WTC11 (cell line): Measurements from ENCODE around the gene GPRIN2. TPM values are rescaled to one million over a fixed set of nuclear protein-coding genes. Genes with fewer than 3 reads are reported as not detected.
A peak's percentile ranks its signal among the peaks of the same experiment; 100 is the strongest.

Experiments
- ATAC-seq: fragments of 200-7000 bp; cut with Tn5 transposase; 2 replicates; pipeline ENCODE4 v1.10.0; 2021; ENCODE audit warnings: mild to moderate bottlenecking, moderate library complexity
- CTCF ChIA-PET: fragments of 300-600 bp; sonication (Branson Sonifier 250); formaldehyde crosslinking; loops from one replicate; lab custom pipeline; 2021; ENCODE audit warnings: antibody characterized with exemption; lab: Charles Lee
- POLR2A ChIA-PET: fragments of 350-600 bp; sonication (Branson Sonifier 250); formaldehyde crosslinking; loops from one replicate; lab custom pipeline; 2021; ENCODE audit warnings: antibody characterized with exemption; lab: Charles Lee
- DNase-seq: peaks from one replicate; pipeline ENCODE4 v3.0.0; 2021; ENCODE audit warnings: low spot score
- H3K27ac Mint-ChIP-seq: 2 replicates; pipeline ENCODE4 v1.8.0; 2021; ENCODE audit warnings: mixed read lengths
- H3K27me3 Mint-ChIP-seq: 2 replicates; pipeline ENCODE4 v1.8.0; 2021; ENCODE audit warnings: low read depth, mild to moderate bottlenecking, moderate library complexity, mixed read lengths
- H3K36me3 Mint-ChIP-seq: 2 replicates; pipeline ENCODE4 v1.8.0; 2021; ENCODE audit warnings: mixed read lengths
- H3K4me1 Mint-ChIP-seq: 2 replicates; pipeline ENCODE4 v1.8.0; 2022; ENCODE audit warnings: mixed read lengths
- H3K4me3 Mint-ChIP-seq: 2 replicates; pipeline ENCODE4 v1.8.0; 2021; ENCODE audit warnings: mild to moderate bottlenecking, moderate library complexity, mixed read lengths
- H3K9me3 Mint-ChIP-seq: 2 replicates; pipeline ENCODE4 v1.8.0; 2021; ENCODE audit warnings: mixed read lengths
- E2F1 ChIP-seq: sonication (generic); formaldehyde crosslinking; IDR thresholded peaks from 2 replicates; pipeline ENCODE4 v1.8.0; 2022; ENCODE audit warnings: mild to moderate bottlenecking, missing genetic modification reagents
- ETV6 ChIP-seq: sonication (generic); formaldehyde crosslinking; IDR thresholded peaks from 2 replicates; pipeline ENCODE4 v1.8.1; 2022; ENCODE audit warnings: mild to moderate bottlenecking, missing genetic modification reagents
- HMGXB4 ChIP-seq: sonication (generic); formaldehyde crosslinking; IDR thresholded peaks from 2 replicates; pipeline ENCODE4 v1.8.1; 2023; ENCODE audit warnings: mild to moderate bottlenecking, moderate library complexity, missing genetic modification reagents
- MLX ChIP-seq: sonication (generic); formaldehyde crosslinking; IDR thresholded peaks from 2 replicates; pipeline ENCODE4 v1.8.1; 2023; ENCODE audit warnings: mild to moderate bottlenecking, missing genetic modification reagents, moderate library complexity
- NR1H2 ChIP-seq: sonication (generic); formaldehyde crosslinking; IDR thresholded peaks from 2 replicates; pipeline ENCODE4 v1.9.0; 2021; ENCODE audit warnings: mild to moderate bottlenecking, moderate library complexity, missing genetic modification reagents
- NR2C2 ChIP-seq: sonication (generic); formaldehyde crosslinking; IDR thresholded peaks from 2 replicates; pipeline ENCODE4 v1.8.0; 2022; ENCODE audit warnings: mild to moderate bottlenecking, missing genetic modification reagents
- PREB ChIP-seq: sonication (generic); formaldehyde crosslinking; IDR thresholded peaks from 2 replicates; pipeline ENCODE4 v1.8.1; 2022; ENCODE audit warnings: mild to moderate bottlenecking, missing genetic modification reagents, moderate library complexity, borderline replicate concordance
- SP1 ChIP-seq: sonication (generic); formaldehyde crosslinking; conservative IDR thresholded peaks from 2 replicates; pipeline ENCODE4 v1.8.1; 2022; ENCODE audit warnings: missing genetic modification reagents
- USF1 ChIP-seq: sonication (generic); formaldehyde crosslinking; IDR thresholded peaks from 2 replicates; pipeline ENCODE4 v1.8.0; 2022; ENCODE audit warnings: mild to moderate bottlenecking, missing genetic modification reagents
- USF2 ChIP-seq: sonication (generic); formaldehyde crosslinking; IDR thresholded peaks from 2 replicates; pipeline ENCODE4 v1.8.1; 2023; ENCODE audit warnings: mild to moderate bottlenecking, missing genetic modification reagents, moderate library complexity
- ZBTB21 ChIP-seq: sonication (generic); formaldehyde crosslinking; IDR thresholded peaks from 2 replicates; pipeline ENCODE4 v1.8.1; 2023; ENCODE audit warnings: mild to moderate bottlenecking, missing genetic modification reagents, borderline replicate concordance
- ZNF396 ChIP-seq: fragments of 250-450 bp; sonication (Bioruptor Pico); IDR thresholded peaks from 2 replicates; pipeline ENCODE4 v1.8.0; 2021; ENCODE audit warnings: mild to moderate bottlenecking, moderate library complexity, borderline replicate concordance
- ZNF532 ChIP-seq: fragments of 250-450 bp; sonication (Bioruptor Pico); IDR thresholded peaks from 2 replicates; pipeline ENCODE4 v1.9.0; 2021; ENCODE audit warnings: mild to moderate bottlenecking, borderline replicate concordance
- ZNF671 ChIP-seq: fragments of 250-450 bp; sonication (Bioruptor Pico); IDR thresholded peaks from 2 replicates; pipeline ENCODE4 v1.8.0; 2021; ENCODE audit warnings: mild to moderate bottlenecking
- total RNA-seq: library from RNA; stranded (reverse); gene quantifications from 3 replicates; pipeline ENCODE4 v1.2.3, GENCODE V29; 2021
- TF ChIP-seq, protein P1 (sequence below): sonication (generic); formaldehyde crosslinking; IDR thresholded peaks from 2 replicates; pipeline ENCODE4 v1.8.0; 2022; ENCODE audit warnings: mild to moderate bottlenecking, missing genetic modification reagents
- TF ChIP-seq, protein P2 (sequence below): fragments of 250-450 bp; sonication (Bioruptor Pico); IDR thresholded peaks from 2 replicates; pipeline ENCODE4 v1.9.0; 2021; ENCODE audit warnings: mild to moderate bottlenecking
- TF ChIP-seq, protein P3 (sequence below): sonication (generic); formaldehyde crosslinking; conservative IDR thresholded peaks from 2 replicates; pipeline ENCODE4 v1.8.1; 2023; ENCODE audit warnings: mild to moderate bottlenecking, low read depth, missing genetic modification reagents, moderate library complexity

The GPRIN2 gene
- total RNA-seq, 1 experiment from 2014 or later = 17.5 TPM

- TF ChIP-seq E2F1 (CRISPR knock-in tag) (no peak), PREB (CRISPR knock-in tag) (no peak)
Observed at GRCh38 chr10:46527241-46527811, 29.1 kb downstream of the GPRIN2 start (continued).

DNA sequence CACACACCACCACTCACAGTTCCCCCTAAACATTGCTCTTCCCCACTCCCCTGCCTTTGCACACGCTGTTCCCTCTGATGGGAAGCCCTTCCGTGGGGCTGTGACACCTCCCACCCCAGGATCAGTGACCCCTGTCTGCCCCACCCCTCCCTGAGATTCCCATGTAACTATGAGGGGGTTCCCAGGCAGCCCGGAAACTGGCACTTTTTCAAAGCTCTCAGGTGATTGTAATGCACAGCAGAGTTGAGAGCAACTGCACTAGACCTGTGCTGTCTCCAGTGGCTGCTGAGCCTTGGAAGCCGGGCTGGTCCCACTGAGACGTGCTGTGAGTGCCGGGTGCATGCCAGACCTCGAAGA, 29.8 kb downstream of the GPRIN2 start:
- DNase-seq (peak; percentile 26), ATAC-seq (peak; percentile 10; the same call in 1 of the 2 replicates)
- Mint-ChIP-seq H3K4me1 (no peaks in the 10 kb centered on the region), H3K36me3 (no peaks in the 10 kb centered on the region), H3K4me3 (no peak overlapping the region), H3K27me3 (no peaks in the 10 kb centered on the region), H3K9me3 (no peaks in the 10 kb centered on the region), H3K27ac (no peak overlapping the region)
- TF ChIP-seq, protein P1, sequence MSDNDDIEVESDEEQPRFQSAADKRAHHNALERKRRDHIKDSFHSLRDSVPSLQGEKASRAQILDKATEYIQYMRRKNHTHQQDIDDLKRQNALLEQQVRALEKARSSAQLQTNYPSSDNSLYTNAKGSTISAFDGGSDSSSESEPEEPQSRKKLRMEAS (CRISPR knock-in tag) = no peak
- TF ChIP-seq ZNF396 (CRISPR knock-in tag) (no peak), ETV6 (CRISPR knock-in tag) (no peak), HMGXB4 (CRISPR knock-in tag) (no peak), NR1H2 (CRISPR knock-in tag) (no peak), SP1 (CRISPR knock-in tag) (no peak), NR2C2 (CRISPR knock-in tag) (no peak), ZBTB21 (CRISPR knock-in tag) (no peak), MLX (CRISPR knock-in tag) (no peak), USF1 (CRISPR knock-in tag) (no peak), ZNF671 (no peak), USF2 (CRISPR knock-in tag) (no peak), ZNF532 (CRISPR knock-in tag) (no peak)
- TF ChIP-seq, protein P2, sequence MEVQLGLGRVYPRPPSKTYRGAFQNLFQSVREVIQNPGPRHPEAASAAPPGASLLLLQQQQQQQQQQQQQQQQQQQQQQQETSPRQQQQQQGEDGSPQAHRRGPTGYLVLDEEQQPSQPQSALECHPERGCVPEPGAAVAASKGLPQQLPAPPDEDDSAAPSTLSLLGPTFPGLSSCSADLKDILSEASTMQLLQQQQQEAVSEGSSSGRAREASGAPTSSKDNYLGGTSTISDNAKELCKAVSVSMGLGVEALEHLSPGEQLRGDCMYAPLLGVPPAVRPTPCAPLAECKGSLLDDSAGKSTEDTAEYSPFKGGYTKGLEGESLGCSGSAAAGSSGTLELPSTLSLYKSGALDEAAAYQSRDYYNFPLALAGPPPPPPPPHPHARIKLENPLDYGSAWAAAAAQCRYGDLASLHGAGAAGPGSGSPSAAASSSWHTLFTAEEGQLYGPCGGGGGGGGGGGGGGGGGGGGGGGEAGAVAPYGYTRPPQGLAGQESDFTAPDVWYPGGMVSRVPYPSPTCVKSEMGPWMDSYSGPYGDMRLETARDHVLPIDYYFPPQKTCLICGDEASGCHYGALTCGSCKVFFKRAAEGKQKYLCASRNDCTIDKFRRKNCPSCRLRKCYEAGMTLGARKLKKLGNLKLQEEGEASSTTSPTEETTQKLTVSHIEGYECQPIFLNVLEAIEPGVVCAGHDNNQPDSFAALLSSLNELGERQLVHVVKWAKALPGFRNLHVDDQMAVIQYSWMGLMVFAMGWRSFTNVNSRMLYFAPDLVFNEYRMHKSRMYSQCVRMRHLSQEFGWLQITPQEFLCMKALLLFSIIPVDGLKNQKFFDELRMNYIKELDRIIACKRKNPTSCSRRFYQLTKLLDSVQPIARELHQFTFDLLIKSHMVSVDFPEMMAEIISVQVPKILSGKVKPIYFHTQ (CRISPR knock-in tag) = no peak
- TF ChIP-seq, protein P3, sequence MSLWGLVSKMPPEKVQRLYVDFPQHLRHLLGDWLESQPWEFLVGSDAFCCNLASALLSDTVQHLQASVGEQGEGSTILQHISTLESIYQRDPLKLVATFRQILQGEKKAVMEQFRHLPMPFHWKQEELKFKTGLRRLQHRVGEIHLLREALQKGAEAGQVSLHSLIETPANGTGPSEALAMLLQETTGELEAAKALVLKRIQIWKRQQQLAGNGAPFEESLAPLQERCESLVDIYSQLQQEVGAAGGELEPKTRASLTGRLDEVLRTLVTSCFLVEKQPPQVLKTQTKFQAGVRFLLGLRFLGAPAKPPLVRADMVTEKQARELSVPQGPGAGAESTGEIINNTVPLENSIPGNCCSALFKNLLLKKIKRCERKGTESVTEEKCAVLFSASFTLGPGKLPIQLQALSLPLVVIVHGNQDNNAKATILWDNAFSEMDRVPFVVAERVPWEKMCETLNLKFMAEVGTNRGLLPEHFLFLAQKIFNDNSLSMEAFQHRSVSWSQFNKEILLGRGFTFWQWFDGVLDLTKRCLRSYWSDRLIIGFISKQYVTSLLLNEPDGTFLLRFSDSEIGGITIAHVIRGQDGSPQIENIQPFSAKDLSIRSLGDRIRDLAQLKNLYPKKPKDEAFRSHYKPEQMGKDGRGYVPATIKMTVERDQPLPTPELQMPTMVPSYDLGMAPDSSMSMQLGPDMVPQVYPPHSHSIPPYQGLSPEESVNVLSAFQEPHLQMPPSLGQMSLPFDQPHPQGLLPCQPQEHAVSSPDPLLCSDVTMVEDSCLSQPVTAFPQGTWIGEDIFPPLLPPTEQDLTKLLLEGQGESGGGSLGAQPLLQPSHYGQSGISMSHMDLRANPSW (CRISPR knock-in tag) = no peak
- POLR2A ChIA-PET = no interaction called here
- CTCF ChIA-PET = interaction anchor here (0.6 to 2.7 kb wide), 2 partner anchors 14 to 20 kb away, joined by 3 to 7 read pairs; no protein-coding TSS in a partner anchor
